Measurements from ENCODE around the gene RHOF. TPM values are rescaled to one million over a fixed set of nuclear protein-coding genes. Genes with fewer than 3 reads are reported as not detected.

Gene RHOF
- total RNA-seq, 2 experiments from 2014 or later = 23.5 to 53.7 TPM

- POLR2A ChIA-PET = no interaction called here
- H3K79me2 ChIP-seq (ENCODE audit: insufficient read depth, low read depth, low read length) = no peaks in the 10 kb centered on the region
These were observed 59.6 kb downstream of the RHOF start for GRCh38 chr12:121733849-121734248.

GRCh38 chr12:121731473-121731872, 62.0 kb downstream of the RHOF start:
- CTCF ChIA-PET (ENCODE audit: unreplicated experiment) = no interaction called here
- no peaks in the 10 kb centered on the region for H3K9me2 ChIP-seq (ENCODE audit: insufficient read depth, low read length)
- intact Hi-C loops (cut with micrococcal nuclease; ENCODE audit: unreplicated experiment) = no loop called here
- POLR2A ChIA-PET = no interaction called here
- H3K4me1 ChIP-seq (ENCODE audit: insufficient read depth, low read length, poor library complexity, severe bottlenecking) = no peaks in the 10 kb centered on the region
- no peaks in the 10 kb centered on the region for H3K79me2 ChIP-seq (ENCODE audit: insufficient read depth, low read depth, low read length)
- DNase-seq (ENCODE audit: low spot score) = no peak
- no TSS peak for BruUV-seq (replicated peaks)
- H3K4me3 ChIP-seq (ENCODE audit: low read depth, low read length, poor library complexity, severe bottlenecking) = no peak overlapping the region
- no peak overlapping the region for H3K27ac ChIP-seq (ENCODE audit: low read depth, low read length, poor library complexity, severe bottlenecking)
- no peaks in the 10 kb centered on the region for H4K20me1 ChIP-seq (ENCODE audit: insufficient read depth, low read length)
- H3K4me2 ChIP-seq (ENCODE audit: low read length) = no peak overlapping the region
- no peak overlapping the region for H2AFZ ChIP-seq (ENCODE audit: low read length)
- TF ChIP-seq CTCF (conservative IDR thresholded peaks at IDR 0.05; ENCODE audit: low read length) (no peak), EZH2phosphoT487 (IDR thresholded peaks at IDR 0.05; ENCODE audit: borderline replicate concordance, low read depth, low read length) (no peak)
- H3K9me3 ChIP-seq (ENCODE audit: low read length) = no peaks in the 10 kb centered on the region
- H3K36me3 ChIP-seq (ENCODE audit: insufficient read depth, low read length) = no peaks in the 10 kb centered on the region

More at GRCh38 chr12:121733849-121734248, 59.6 kb downstream of the RHOF start:
- CTCF ChIA-PET (ENCODE audit: unreplicated experiment) = no interaction called here
- DNase-seq (ENCODE audit: low spot score) = no peak
- Histone ChIP-seq H3K4me3 (ENCODE audit: low read depth, low read length, poor library complexity, severe bottlenecking) (no peak overlapping the region), H3K9me3 (ENCODE audit: low read length) (no peaks in the 10 kb centered on the region), H3K4me2 (ENCODE audit: low read length) (no peak overlapping the region), H4K20me1 (ENCODE audit: insufficient read depth, low read length) (no peaks in the 10 kb centered on the region), H3K4me1 (ENCODE audit: insufficient read depth, low read length, poor library complexity, severe bottlenecking) (no peaks in the 10 kb centered on the region), H2AFZ (ENCODE audit: low read length) (no peak overlapping the region), H3K36me3 (ENCODE audit: insufficient read depth, low read length) (no peaks in the 10 kb centered on the region), H3K27ac (ENCODE audit: low read depth, low read length, poor library complexity, severe bottlenecking) (no peak overlapping the region), H3K9me2 (ENCODE audit: insufficient read depth, low read length) (no peaks in the 10 kb centered on the region)
- TF ChIP-seq CTCF (conservative IDR thresholded peaks at IDR 0.05; ENCODE audit: low read length) = no peak
- no peak for TF ChIP-seq EZH2phosphoT487 (IDR thresholded peaks at IDR 0.05; ENCODE audit: borderline replicate concordance, low read depth, low read length)
- no TSS peak for BruUV-seq (replicated peaks)
- intact Hi-C loops (cut with micrococcal nuclease; ENCODE audit: unreplicated experiment) = no loop called here

- Histone ChIP-seq H3K4me3 (ENCODE audit: low read depth, low read length, poor library complexity, severe bottlenecking) (no peak overlapping the region), H3K27ac (ENCODE audit: low read depth, low read length, poor library complexity, severe bottlenecking) (no peak overlapping the region), H3K4me1 (ENCODE audit: insufficient read depth, low read length, poor library complexity, severe bottlenecking) (no peaks in the 10 kb centered on the region), H2AFZ (ENCODE audit: low read length) (no peak overlapping the region), H3K9me3 (ENCODE audit: low read length) (no peaks in the 10 kb centered on the region), H4K20me1 (ENCODE audit: insufficient read depth, low read length) (no peaks in the 10 kb centered on the region), H3K4me2 (ENCODE audit: low read length) (no peak overlapping the region), H3K9me2 (ENCODE audit: insufficient read depth, low read length) (no peaks in the 10 kb centered on the region), H3K79me2 (ENCODE audit: insufficient read depth, low read depth, low read length) (0 out of 2 replicates have a peak, but pooled peaks cover 6% of the 10 kb centered on the region), H3K36me3 (ENCODE audit: insufficient read depth, low read length) (peaks cover 14% of the 10 kb centered on the region)
- ChIA-PET CTCF (ENCODE audit: unreplicated experiment) (no interaction called here), POLR2A (no interaction called here)
- no TSS peak for BruUV-seq (replicated peaks)
- DNase-seq (ENCODE audit: low spot score) = no peak
- intact Hi-C loops (cut with micrococcal nuclease; ENCODE audit: unreplicated experiment) = no loop called here
- no peak for TF ChIP-seq CTCF (conservative IDR thresholded peaks at IDR 0.05; ENCODE audit: low read length)
- no peak for TF ChIP-seq EZH2phosphoT487 (IDR thresholded peaks at IDR 0.05; ENCODE audit: borderline replicate concordance, low read depth, low read length)
These were observed 64.5 kb downstream of the RHOF start for GRCh38 chr12:121729021-121729420.

Other genes starting within 250 kb of the RHOF start
- 75.1 and 78.5 TPM in 2 replicates for gene KDM2B, start 212.7 kb downstream of the RHOF start, total RNA-seq (2014; rRNA removed; shearing (Covaris generic))
- 88.0 and 93.6 TPM in 2 replicates for gene KDM2B, start 212.7 kb downstream of the RHOF start, total RNA-seq (2022)
- 3.3 and 9.5 TPM in 2 replicates for gene ORAI1, start 167.2 kb downstream of the RHOF start, total RNA-seq (2014; rRNA removed; shearing (Covaris generic))
- gene ORAI1, start 167.2 kb downstream of the RHOF start, total RNA-seq (2022) = 19.1 and 20.1 TPM in 2 replicates
- 0.32 TPM in 1 of 2 replicates, not detected in the other for gene MORN3, start 124.0 kb downstream of the RHOF start, total RNA-seq (2014; rRNA removed; shearing (Covaris generic))
- 0.13 and 0.18 TPM in 2 replicates for gene MORN3, start 124.0 kb downstream of the RHOF start, total RNA-seq (2022)
- gene TMEM120B, start 80.9 kb downstream of the RHOF start, total RNA-seq (2014; rRNA removed; shearing (Covaris generic)) = 9.3 and 12.4 TPM in 2 replicates
- gene TMEM120B, start 80.9 kb downstream of the RHOF start, total RNA-seq (2022) = 20.5 and 21.5 TPM in 2 replicates
- gene SETD1B, start 10.3 kb upstream of the RHOF start, total RNA-seq (2014; rRNA removed; shearing (Covaris generic)) = 3.3 and 4.7 TPM in 2 replicates
- 22.5 and 24.3 TPM in 2 replicates for gene SETD1B, start 10.3 kb upstream of the RHOF start, total RNA-seq (2022)
- gene HPD, start 65.2 kb upstream of the RHOF start, total RNA-seq (2014; rRNA removed; shearing (Covaris generic)) = not detected in 2 replicates
- not detected in 2 replicates for gene HPD, start 65.2 kb upstream of the RHOF start, total RNA-seq (2022)
- gene PSMD9, start 95.1 kb upstream of the RHOF start, total RNA-seq (2014; rRNA removed; shearing (Covaris generic)) = 135 and 142 TPM in 2 replicates
- 89.2 and 90.2 TPM in 2 replicates for gene PSMD9, start 95.1 kb upstream of the RHOF start, total RNA-seq (2022)
- gene CFAP251, start 124.9 kb upstream of the RHOF start, total RNA-seq (2014; rRNA removed; shearing (Covaris generic)) = 4.1 and 6.6 TPM in 2 replicates
- 4.7 and 4.8 TPM in 2 replicates for gene CFAP251, start 124.9 kb upstream of the RHOF start, total RNA-seq (2022)
- gene BCL7A, start 228.2 kb upstream of the RHOF start, total RNA-seq (2014; rRNA removed; shearing (Covaris generic)) = 66.2 and 76.2 TPM in 2 replicates
- gene BCL7A, start 228.2 kb upstream of the RHOF start, total RNA-seq (2022) = 84.7 and 100 TPM in 2 replicates